ENCODE results near the gene PPFIA2. TPM values are rescaled to one million over a fixed set of nuclear protein-coding genes. Genes with fewer than 3 reads are reported as not detected.

PPFIA2 gene
- total RNA-seq, 1 donor from 2014 or later, result 5.7 TPM

- H3K4me3 Mint-ChIP-seq, result no peak overlapping the region
- no peak for DNase-seq (ENCODE audit: extremely low spot score, unreplicated experiment)
- no peaks in the 10 kb centered on the region for H3K36me3 Mint-ChIP-seq
- H3K9me3 Mint-ChIP-seq, result no peaks in the 10 kb centered on the region
- TF ChIP-seq, protein P1, sequence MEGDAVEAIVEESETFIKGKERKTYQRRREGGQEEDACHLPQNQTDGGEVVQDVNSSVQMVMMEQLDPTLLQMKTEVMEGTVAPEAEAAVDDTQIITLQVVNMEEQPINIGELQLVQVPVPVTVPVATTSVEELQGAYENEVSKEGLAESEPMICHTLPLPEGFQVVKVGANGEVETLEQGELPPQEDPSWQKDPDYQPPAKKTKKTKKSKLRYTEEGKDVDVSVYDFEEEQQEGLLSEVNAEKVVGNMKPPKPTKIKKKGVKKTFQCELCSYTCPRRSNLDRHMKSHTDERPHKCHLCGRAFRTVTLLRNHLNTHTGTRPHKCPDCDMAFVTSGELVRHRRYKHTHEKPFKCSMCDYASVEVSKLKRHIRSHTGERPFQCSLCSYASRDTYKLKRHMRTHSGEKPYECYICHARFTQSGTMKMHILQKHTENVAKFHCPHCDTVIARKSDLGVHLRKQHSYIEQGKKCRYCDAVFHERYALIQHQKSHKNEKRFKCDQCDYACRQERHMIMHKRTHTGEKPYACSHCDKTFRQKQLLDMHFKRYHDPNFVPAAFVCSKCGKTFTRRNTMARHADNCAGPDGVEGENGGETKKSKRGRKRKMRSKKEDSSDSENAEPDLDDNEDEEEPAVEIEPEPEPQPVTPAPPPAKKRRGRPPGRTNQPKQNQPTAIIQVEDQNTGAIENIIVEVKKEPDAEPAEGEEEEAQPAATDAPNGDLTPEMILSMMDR (conservative IDR thresholded peaks at IDR 0.05), result no peak
- no peak overlapping the region for H3K27ac Mint-ChIP-seq
- H3K4me1 Mint-ChIP-seq (ENCODE audit: unreplicated experiment), result peaks cover 16% of the 10 kb centered on the region
- H3K27me3 Mint-ChIP-seq, result no peaks in the 10 kb centered on the region
Measured at GRCh38 chr12:81249976-81250375, 509.2 kb downstream of the PPFIA2 start.

DNA sequence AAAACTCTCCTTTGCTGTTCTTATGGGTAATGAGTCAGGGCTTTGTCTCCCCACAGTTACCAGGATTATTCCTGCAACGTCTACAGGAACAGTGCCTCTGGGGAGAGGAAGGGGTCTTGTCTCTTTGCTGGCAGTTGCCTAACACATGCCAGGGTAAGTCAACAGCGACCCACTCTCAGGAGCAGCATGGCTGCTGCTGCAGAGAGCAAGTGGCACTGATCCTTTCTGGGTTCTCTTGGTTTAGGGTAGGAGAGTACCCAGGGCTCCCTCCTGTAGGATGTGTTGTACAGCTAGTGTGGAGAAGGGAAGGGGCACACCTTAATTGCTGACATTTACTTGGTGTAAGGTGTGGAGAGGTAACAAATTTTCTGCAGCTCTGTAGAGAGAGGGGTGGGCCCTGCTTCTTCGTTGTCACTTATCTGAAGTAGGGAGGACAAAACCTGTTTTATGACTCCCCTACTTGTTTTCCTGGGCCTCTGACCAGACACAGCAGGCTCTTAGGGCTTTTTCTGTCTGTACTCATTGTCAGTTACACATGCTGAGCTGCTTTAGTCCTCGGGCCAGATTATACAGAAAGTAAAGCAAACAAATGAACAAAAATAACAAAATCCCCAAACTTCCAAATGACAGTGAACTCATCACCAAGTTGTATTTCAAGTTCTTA, 513.1 kb downstream of the PPFIA2 start:
- peak overlapping the region; percentile 61 for H3K4me3 Mint-ChIP-seq
- DNase-seq (ENCODE audit: extremely low spot score, unreplicated experiment), result no peak
- peaks cover 7% of the 10 kb centered on the region for H3K36me3 Mint-ChIP-seq
- TF ChIP-seq, protein P1 (conservative IDR thresholded peaks at IDR 0.05), result no peak
- H3K9me3 Mint-ChIP-seq, result peaks cover 7% of the 10 kb centered on the region
- H3K4me1 Mint-ChIP-seq (ENCODE audit: unreplicated experiment), result peaks cover 11% of the 10 kb centered on the region
- no peaks in the 10 kb centered on the region for H3K27me3 Mint-ChIP-seq
- H3K27ac Mint-ChIP-seq, result peak overlapping the region; percentile 85

GRCh38 chr12:81245458-81245857, 513.7 kb downstream of the PPFIA2 start:
- TF ChIP-seq, protein P1 (conservative IDR thresholded peaks at IDR 0.05), result no peak
- H3K27ac Mint-ChIP-seq, result peak overlapping the region; percentile 85
- no peaks in the 10 kb centered on the region for H3K27me3 Mint-ChIP-seq
- peaks cover 7% of the 10 kb centered on the region for H3K9me3 Mint-ChIP-seq
- peaks cover 7% of the 10 kb centered on the region for H3K36me3 Mint-ChIP-seq
- DNase-seq (ENCODE audit: extremely low spot score, unreplicated experiment), result no peak
- H3K4me3 Mint-ChIP-seq, result peak overlapping the region; percentile 61
- peaks cover 11% of the 10 kb centered on the region for H3K4me1 Mint-ChIP-seq (ENCODE audit: unreplicated experiment)

- no peak for DNase-seq (ENCODE audit: extremely low spot score, unreplicated experiment)
- H3K36me3 Mint-ChIP-seq, result no peaks in the 10 kb centered on the region
- H3K4me3 Mint-ChIP-seq, result no peak overlapping the region
- no peaks in the 10 kb centered on the region for H3K9me3 Mint-ChIP-seq
- peaks cover 12% of the 10 kb centered on the region for H3K4me1 Mint-ChIP-seq (ENCODE audit: unreplicated experiment)
- TF ChIP-seq, protein P1 (conservative IDR thresholded peaks at IDR 0.05), result no peak
- no peaks in the 10 kb centered on the region for H3K27me3 Mint-ChIP-seq
- no peak overlapping the region for H3K27ac Mint-ChIP-seq
Measured at GRCh38 chr12:81231574-81232368, 527.4 kb downstream of the PPFIA2 start.

GRCh38 chr12:81229759-81230158, 529.4 kb downstream of the PPFIA2 start:
- no peak for DNase-seq (ENCODE audit: extremely low spot score, unreplicated experiment)
- H3K4me1 Mint-ChIP-seq (ENCODE audit: unreplicated experiment), result peaks cover 12% of the 10 kb centered on the region
- H3K4me3 Mint-ChIP-seq, result peak overlapping the region; percentile 9
- H3K27ac Mint-ChIP-seq, result peak overlapping the region; percentile 11
- no peaks in the 10 kb centered on the region for H3K27me3 Mint-ChIP-seq
- TF ChIP-seq, protein P1 (conservative IDR thresholded peaks at IDR 0.05), result no peak
- no peaks in the 10 kb centered on the region for H3K36me3 Mint-ChIP-seq
- no peaks in the 10 kb centered on the region for H3K9me3 Mint-ChIP-seq

All from type B pancreatic cell (in vitro differentiated cells).